ENCODE data around the gene GNA14. TPM values are rescaled to one million over a fixed set of nuclear protein-coding genes. Genes with fewer than 3 reads are reported as not detected.
"Not testable (repeated sequence)": the region's sequence is repeated elsewhere in the genome, so short reads cannot be mapped to it uniquely, and the experiment has no call there.

GNA14 gene
- total RNA-seq, 2 donors from 2014 or later, result not detected

GRCh38 chr9:77433675-77434445, 214.3 kb downstream of the GNA14 start:
- Mint-ChIP-seq H3K27ac (no peak overlapping the region), H3K4me3 (no peak overlapping the region), H3K9me3 (no peaks in the 10 kb centered on the region), H3K4me1 (peaks cover 5% of the 10 kb centered on the region), H3K27me3 (peaks cover 3% of the 10 kb centered on the region), H3K36me3 (ENCODE audit: low read depth) (no peaks in the 10 kb centered on the region)
- ATAC-seq (replicated peaks), result peak; percentile 89

- ATAC-seq (replicated peaks), result no peak
- Mint-ChIP-seq H3K4me1 (peaks cover 5% of the 10 kb centered on the region), H3K36me3 (ENCODE audit: low read depth) (no peaks in the 10 kb centered on the region)
Observed at GRCh38 chr9:77432053-77432452, 216.1 kb downstream of the GNA14 start.

GRCh38 chr9:77429928-77430327, 218.2 kb downstream of the GNA14 start:
- Mint-ChIP-seq H3K27ac (no peak overlapping the region), H3K4me1 (peaks cover 6% of the 10 kb centered on the region), H3K36me3 (ENCODE audit: low read depth) (no peaks in the 10 kb centered on the region), H3K27me3 (no peaks in the 10 kb centered on the region), H3K4me3 (no peak overlapping the region), H3K9me3 (peaks cover under 1% of the 10 kb centered on the region)
- no peak for ATAC-seq (replicated peaks)

More at GRCh38 chr9:77432053-77432452, 216.1 kb downstream of the GNA14 start:
- no peaks in the 10 kb centered on the region for H3K9me3 Mint-ChIP-seq
- no peaks in the 10 kb centered on the region for H3K27me3 Mint-ChIP-seq
- no peak overlapping the region for H3K27ac Mint-ChIP-seq
- no peak overlapping the region for H3K4me3 Mint-ChIP-seq

GRCh38 chr9:77427256-77427927, 220.7 kb downstream of the GNA14 start:
- Mint-ChIP-seq H3K27ac (no peak overlapping the region), H3K4me1 (peaks cover 5% of the 10 kb centered on the region), H3K9me3 (peaks cover 6% of the 10 kb centered on the region), H3K27me3 (no peaks in the 10 kb centered on the region), H3K4me3 (no peak overlapping the region), H3K36me3 (ENCODE audit: low read depth) (no peaks in the 10 kb centered on the region)
- no peak for ATAC-seq (replicated peaks)

GRCh38 chr9:77426712-77427111, 221.4 kb downstream of the GNA14 start:
- Mint-ChIP-seq H3K36me3 (ENCODE audit: low read depth) (no peaks in the 10 kb centered on the region), H3K27ac (no peak overlapping the region), H3K4me3 (no peak overlapping the region), H3K4me1 (peaks cover 5% of the 10 kb centered on the region), H3K27me3 (no peaks in the 10 kb centered on the region), H3K9me3 (peaks cover 6% of the 10 kb centered on the region)
- ATAC-seq (replicated peaks), result no peak

- no peak for ATAC-seq (replicated peaks)
- H3K36me3 Mint-ChIP-seq (ENCODE audit: low read depth), result no peaks in the 10 kb centered on the region
Observed at GRCh38 chr9:77424993-77425392, 223.1 kb downstream of the GNA14 start.

GRCh38 chr9:77423841-77424240, 224.3 kb downstream of the GNA14 start:
- no peaks in the 10 kb centered on the region for H3K27me3 Mint-ChIP-seq
- H3K36me3 Mint-ChIP-seq (ENCODE audit: low read depth), result no peaks in the 10 kb centered on the region

More at GRCh38 chr9:77424993-77425392, 223.1 kb downstream of the GNA14 start:
- Mint-ChIP-seq H3K9me3 (peaks cover 6% of the 10 kb centered on the region), H3K27ac (no peak overlapping the region), H3K27me3 (no peaks in the 10 kb centered on the region), H3K4me3 (no peak overlapping the region), H3K4me1 (peaks cover 5% of the 10 kb centered on the region)

GRCh38 chr9:77422969-77423368, 225.2 kb downstream of the GNA14 start:
- no peaks in the 10 kb centered on the region for H3K36me3 Mint-ChIP-seq (ENCODE audit: low read depth)
- H3K4me3 Mint-ChIP-seq, result no peak overlapping the region
- no peaks in the 10 kb centered on the region for H3K27me3 Mint-ChIP-seq
- ATAC-seq (replicated peaks), result no peak
- no peak overlapping the region for H3K27ac Mint-ChIP-seq
- peaks cover 6% of the 10 kb centered on the region for H3K9me3 Mint-ChIP-seq
- H3K4me1 Mint-ChIP-seq, result peaks cover 5% of the 10 kb centered on the region

More at GRCh38 chr9:77423841-77424240, 224.3 kb downstream of the GNA14 start:
- peaks cover 6% of the 10 kb centered on the region for H3K9me3 Mint-ChIP-seq
- no peak overlapping the region for H3K4me3 Mint-ChIP-seq
- no peak overlapping the region for H3K27ac Mint-ChIP-seq
- no peak for ATAC-seq (replicated peaks)
- H3K4me1 Mint-ChIP-seq, result peaks cover 5% of the 10 kb centered on the region

- H3K4me3 Mint-ChIP-seq, result no peak overlapping the region
- peaks cover 5% of the 10 kb centered on the region for H3K4me1 Mint-ChIP-seq
- peaks cover 6% of the 10 kb centered on the region for H3K9me3 Mint-ChIP-seq
- H3K27ac Mint-ChIP-seq, result no peak overlapping the region
- no peak for ATAC-seq (replicated peaks)
- no peaks in the 10 kb centered on the region for H3K36me3 Mint-ChIP-seq (ENCODE audit: low read depth)
- H3K27me3 Mint-ChIP-seq, result no peaks in the 10 kb centered on the region
Observed at GRCh38 chr9:77421506-77422265, 226.4 kb downstream of the GNA14 start.

GRCh38 chr9:77420641-77421040, 227.5 kb downstream of the GNA14 start:
- H3K9me3 Mint-ChIP-seq, result peaks cover 6% of the 10 kb centered on the region
- peaks cover 3% of the 10 kb centered on the region for H3K36me3 Mint-ChIP-seq (ENCODE audit: low read depth)
- no peak overlapping the region for H3K4me3 Mint-ChIP-seq
- peaks cover 5% of the 10 kb centered on the region for H3K4me1 Mint-ChIP-seq
- H3K27me3 Mint-ChIP-seq, result no peaks in the 10 kb centered on the region
- no peak overlapping the region for H3K27ac Mint-ChIP-seq
- no peak for ATAC-seq (replicated peaks)

- Mint-ChIP-seq H3K9me3 (no peaks in the 10 kb centered on the region), H3K4me1 (no peaks in the 10 kb centered on the region), H3K27me3 (no peaks in the 10 kb centered on the region), H3K4me3 (no peak overlapping the region), H3K27ac (no peak overlapping the region), H3K36me3 (ENCODE audit: low read depth) (peaks cover 6% of the 10 kb centered on the region)
- ATAC-seq (replicated peaks), result no peak
Observed at GRCh38 chr9:77418226-77418625, 229.9 kb downstream of the GNA14 start.

- Mint-ChIP-seq H3K4me1 (no peaks in the 10 kb centered on the region), H3K27ac (no peak overlapping the region)
Observed at GRCh38 chr9:77417566-77417965, 230.6 kb downstream of the GNA14 start.

GRCh38 chr9:77408521-77408920, 239.6 kb downstream of the GNA14 start:
- H3K27me3 Mint-ChIP-seq; H3K4me1 Mint-ChIP-seq; H3K9me3 Mint-ChIP-seq; ATAC-seq (replicated peaks); H3K4me3 Mint-ChIP-seq; H3K27ac Mint-ChIP-seq: not testable (repeated sequence)
- H3K36me3 Mint-ChIP-seq (ENCODE audit: low read depth), result peaks cover 54% of the 10 kb centered on the region

More at GRCh38 chr9:77417566-77417965, 230.6 kb downstream of the GNA14 start:
- ATAC-seq (replicated peaks), result no peak
- Mint-ChIP-seq H3K36me3 (ENCODE audit: low read depth) (peaks cover 6% of the 10 kb centered on the region), H3K9me3 (no peaks in the 10 kb centered on the region), H3K4me3 (no peak overlapping the region), H3K27me3 (no peaks in the 10 kb centered on the region)

GRCh38 chr9:77403239-77403638, 244.9 kb downstream of the GNA14 start:
- no peak for ATAC-seq (replicated peaks)
- H3K27ac Mint-ChIP-seq, result no peak overlapping the region
- no peaks in the 10 kb centered on the region for H3K9me3 Mint-ChIP-seq
- H3K4me1 Mint-ChIP-seq, result no peaks in the 10 kb centered on the region
- H3K27me3 Mint-ChIP-seq, result no peaks in the 10 kb centered on the region
- peaks cover 49% of the 10 kb centered on the region for H3K36me3 Mint-ChIP-seq (ENCODE audit: low read depth)
- no peak overlapping the region for H3K4me3 Mint-ChIP-seq

All from activated T-helper 17 cell treated with anti-CD3 and anti-CD28 coated beads, Interleukin-2, amount 50 U/mL, for 72 hours (primary cell).